ENCODE data around the gene LAMA5.
A peak's percentile ranks its signal among the peaks of the same experiment; 100 is the strongest.

Gene LAMA5

GRCh38 chr20:62395311-62396242 lies 28.5 kb upstream of the LAMA5 start:
- H3K36me3 ChIP-seq: peaks cover 80% of the 10 kb centered on the region
- no peaks in the 10 kb centered on the region for H3K27me3 ChIP-seq
- no peak overlapping the region for H3K9ac ChIP-seq
- peaks cover 86% of the 10 kb centered on the region for H4K20me1 ChIP-seq
- no peak overlapping the region for H3K4me2 ChIP-seq
- no peak for TF ChIP-seq Cebpa-rat (IDR thresholded peaks at IDR 0.05)
- no peak overlapping the region for H3K4me3 ChIP-seq
- peaks cover 5% of the 10 kb centered on the region; the same call in 1 of the 2 replicates for H3K9me3 ChIP-seq
- peaks cover 36% of the 10 kb centered on the region for H3K4me1 ChIP-seq
- no peak overlapping the region for H3K27ac ChIP-seq

DNA sequence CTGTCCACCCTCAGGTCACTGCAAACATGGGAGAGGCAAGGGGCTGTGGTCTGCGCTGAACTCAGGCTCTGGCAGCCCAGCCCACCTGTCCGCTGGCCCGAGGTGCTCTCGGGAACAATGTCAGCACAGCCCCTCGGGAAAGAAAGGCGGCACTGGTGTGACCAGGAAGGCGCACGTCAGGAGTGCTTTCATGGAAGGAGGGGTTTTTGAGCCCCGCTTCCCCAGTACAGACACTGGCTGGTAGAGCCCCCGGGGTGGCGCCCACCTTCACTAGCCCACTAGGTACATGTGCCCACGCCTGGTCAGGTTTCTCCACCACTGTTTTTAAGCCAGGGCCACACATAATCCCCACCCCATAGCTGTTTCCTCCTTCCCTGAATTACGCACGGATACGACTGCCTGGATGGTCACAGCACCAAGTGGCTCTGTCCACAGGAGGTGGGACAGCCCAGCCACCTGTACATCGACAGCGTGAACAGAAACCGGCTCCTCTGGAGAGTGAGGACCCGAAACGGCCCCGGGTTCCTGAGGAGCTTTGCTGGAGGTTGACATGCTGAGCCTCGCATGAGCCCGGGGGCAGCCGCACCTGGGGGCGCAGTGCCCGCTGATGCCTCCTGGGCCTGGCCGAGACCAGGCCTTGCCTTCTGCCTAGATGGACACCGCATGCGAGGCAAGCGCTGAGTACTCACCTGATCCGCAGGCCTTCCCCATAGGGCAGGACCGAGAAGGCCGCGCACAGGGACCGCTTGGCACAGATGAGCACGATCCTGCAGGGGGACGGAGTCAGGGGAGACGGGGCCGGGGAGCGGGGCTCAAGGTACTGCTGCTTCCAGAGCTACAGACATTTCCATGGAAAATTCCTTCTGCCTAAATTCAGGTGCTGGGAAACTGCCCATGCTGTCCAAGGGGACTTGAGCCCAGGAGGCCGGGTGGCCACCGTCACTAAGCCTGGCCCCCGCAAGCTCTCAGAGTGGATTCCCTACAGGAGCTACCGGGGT lies 27.4 kb upstream of the LAMA5 start:
- TF ChIP-seq Cebpa-rat (IDR thresholded peaks at IDR 0.05): no peak
- no peak overlapping the region for H3K4me3 ChIP-seq
- peaks cover 26% of the 10 kb centered on the region for H3K4me1 ChIP-seq
- H3K27ac ChIP-seq: no peak overlapping the region
- H3K9ac ChIP-seq: no peak overlapping the region
- H3K4me2 ChIP-seq: no peak overlapping the region
- H4K20me1 ChIP-seq: peaks cover 86% of the 10 kb centered on the region
- H3K9me3 ChIP-seq: peaks cover 5% of the 10 kb centered on the region; the same call in 1 of the 2 replicates
- H3K27me3 ChIP-seq: no peaks in the 10 kb centered on the region
- H3K36me3 ChIP-seq: peaks cover 90% of the 10 kb centered on the region

GRCh38 chr20:62393830-62394229 lies 26.7 kb upstream of the LAMA5 start:
- H3K27ac ChIP-seq: no peak overlapping the region
- H3K9me3 ChIP-seq: peaks cover 5% of the 10 kb centered on the region; the same call in 1 of the 2 replicates
- TF ChIP-seq Cebpa-rat (IDR thresholded peaks at IDR 0.05): no peak
- no peaks in the 10 kb centered on the region for H3K27me3 ChIP-seq
- H3K9ac ChIP-seq: no peak overlapping the region
- H4K20me1 ChIP-seq: peaks cover 92% of the 10 kb centered on the region
- H3K4me1 ChIP-seq: peaks cover 32% of the 10 kb centered on the region
- H3K36me3 ChIP-seq: peaks cover 97% of the 10 kb centered on the region
- no peak overlapping the region for H3K4me3 ChIP-seq
- no peak overlapping the region for H3K4me2 ChIP-seq

DNA sequence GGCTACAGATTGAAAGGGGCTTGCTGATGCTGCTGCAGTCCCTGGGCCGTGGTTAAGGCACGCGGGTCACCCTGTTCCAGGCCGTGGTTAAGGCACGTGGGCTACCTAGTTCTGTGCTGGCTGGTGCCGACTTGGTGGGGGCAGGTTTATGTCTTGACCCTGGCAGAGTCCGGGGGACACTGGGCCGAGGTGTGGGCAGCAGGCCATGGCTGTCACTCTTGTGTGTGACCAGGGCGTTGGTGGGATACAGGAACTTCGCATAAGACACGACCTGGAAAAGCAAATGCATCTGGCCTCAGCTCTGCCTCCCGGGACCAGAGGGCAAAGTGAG lies 26.2 kb upstream of the LAMA5 start:
- H3K27ac ChIP-seq: peak overlapping the region; percentile 30
- no peak overlapping the region for H3K4me3 ChIP-seq
- TF ChIP-seq Cebpa-rat (IDR thresholded peaks at IDR 0.05): no peak
- H3K4me1 ChIP-seq: peaks cover 37% of the 10 kb centered on the region
- H3K4me2 ChIP-seq: no peak overlapping the region; the same call in 1 of the 2 replicates
- H3K27me3 ChIP-seq: no peaks in the 10 kb centered on the region
- peaks cover under 1% of the 10 kb centered on the region; the same call in 1 of the 2 replicates for H3K9me3 ChIP-seq
- H3K9ac ChIP-seq: 0 out of 2 replicates have a peak overlapping the region, but pooled peaks have one; percentile 34
- H3K36me3 ChIP-seq: peaks cover 97% of the 10 kb centered on the region
- peaks cover 92% of the 10 kb centered on the region for H4K20me1 ChIP-seq

- H3K4me3 ChIP-seq: no peak overlapping the region
- peaks cover 99% of the 10 kb centered on the region for H3K36me3 ChIP-seq
- H3K4me1 ChIP-seq: peaks cover 42% of the 10 kb centered on the region
Observed at GRCh38 chr20:62392621-62393334, 25.7 kb upstream of the LAMA5 start.

GRCh38 chr20:62392077-62392418 lies 24.9 kb upstream of the LAMA5 start:
- H3K9ac ChIP-seq: no peak overlapping the region
- H3K27me3 ChIP-seq: no peaks in the 10 kb centered on the region
- H3K9me3 ChIP-seq: no peaks in the 10 kb centered on the region
- TF ChIP-seq Cebpa-rat (IDR thresholded peaks at IDR 0.05): no peak
- no peak overlapping the region for H3K4me3 ChIP-seq
- peaks cover 99% of the 10 kb centered on the region for H4K20me1 ChIP-seq
- peaks cover 40% of the 10 kb centered on the region for H3K4me1 ChIP-seq
- H3K27ac ChIP-seq: no peak overlapping the region
- no peak overlapping the region for H3K4me2 ChIP-seq
- H3K36me3 ChIP-seq: peaks cover 94% of the 10 kb centered on the region

More at GRCh38 chr20:62392621-62393334, 25.7 kb upstream of the LAMA5 start:
- Histone ChIP-seq H3K9ac (0 out of 2 replicates have a peak overlapping the region, but pooled peaks have one; percentile 34), H4K20me1 (peaks cover 97% of the 10 kb centered on the region), H3K27ac (peak overlapping the region; percentile 30), H3K27me3 (no peaks in the 10 kb centered on the region), H3K9me3 (no peaks in the 10 kb centered on the region), H3K4me2 (no peak overlapping the region; the same call in 1 of the 2 replicates)
- no peak for TF ChIP-seq Cebpa-rat (IDR thresholded peaks at IDR 0.05)

GRCh38 chr20:62391165-62392076 lies 24.3 kb upstream of the LAMA5 start:
- H3K9me3 ChIP-seq: no peaks in the 10 kb centered on the region
- no peak overlapping the region for H3K4me3 ChIP-seq
- no peak overlapping the region for H3K9ac ChIP-seq
- H3K27ac ChIP-seq: no peak overlapping the region
- peaks cover 88% of the 10 kb centered on the region for H3K36me3 ChIP-seq
- H3K4me2 ChIP-seq: no peak overlapping the region
- peaks cover 34% of the 10 kb centered on the region for H3K4me1 ChIP-seq
- no peak for TF ChIP-seq Cebpa-rat (IDR thresholded peaks at IDR 0.05)
- peaks cover 93% of the 10 kb centered on the region for H4K20me1 ChIP-seq
- no peaks in the 10 kb centered on the region for H3K27me3 ChIP-seq

DNA sequence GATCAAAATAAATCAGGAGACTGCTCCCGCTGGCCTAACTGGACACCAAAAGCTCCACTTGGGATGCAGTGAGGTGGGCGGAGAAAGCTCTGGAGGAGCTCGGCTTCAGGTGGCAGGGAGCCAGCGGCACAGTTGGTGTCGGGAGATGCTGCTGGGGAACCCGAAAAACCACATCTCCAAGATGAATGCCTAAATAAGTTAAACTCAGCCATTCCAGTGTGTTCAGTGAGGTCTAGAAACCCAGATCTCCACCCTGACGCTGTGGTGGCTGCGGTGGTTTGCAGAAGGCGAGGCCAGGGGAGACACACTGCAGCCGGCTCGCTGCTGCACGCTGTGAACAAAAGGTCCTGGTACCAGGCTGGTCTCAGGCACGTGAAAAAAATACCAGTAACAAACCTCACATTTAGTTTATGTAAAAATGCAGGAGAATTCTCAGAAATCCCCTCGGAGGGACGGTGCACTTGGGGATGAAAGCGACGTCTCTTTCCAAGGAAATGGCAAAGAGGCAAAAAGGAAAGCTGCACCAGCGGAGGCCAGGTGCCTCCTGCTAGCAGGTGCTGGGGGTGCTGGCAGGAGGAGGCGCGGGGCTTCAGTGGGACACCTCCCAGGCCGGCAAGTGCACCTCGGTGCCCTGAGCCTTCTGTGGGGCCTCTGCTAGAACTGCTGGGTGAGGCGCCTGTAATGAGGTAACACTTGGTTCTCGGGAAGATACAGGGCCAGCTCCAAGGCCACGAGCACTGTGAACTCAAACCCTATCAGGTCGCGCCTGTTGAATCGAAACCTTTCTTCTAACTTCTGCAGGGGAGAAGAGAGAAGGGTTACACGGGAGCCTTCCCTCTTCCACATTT lies 23.4 kb upstream of the LAMA5 start:
- TF ChIP-seq Cebpa-rat (IDR thresholded peaks at IDR 0.05): no peak
- Histone ChIP-seq H3K4me1 (peaks cover 37% of the 10 kb centered on the region), H3K27ac (no peak overlapping the region), H3K36me3 (peaks cover 80% of the 10 kb centered on the region), H3K9ac (no peak overlapping the region), H3K9me3 (no peaks in the 10 kb centered on the region), H3K4me2 (no peak overlapping the region), H3K4me3 (no peak overlapping the region), H3K27me3 (no peaks in the 10 kb centered on the region), H4K20me1 (peaks cover 84% of the 10 kb centered on the region)
